ENCODE measurements around the gene C1orf56.
"Not testable (repeated sequence)": the region's sequence is repeated elsewhere in the genome, so short reads cannot be mapped to it uniquely, and the experiment has no call there.

Gene C1orf56

DNA sequence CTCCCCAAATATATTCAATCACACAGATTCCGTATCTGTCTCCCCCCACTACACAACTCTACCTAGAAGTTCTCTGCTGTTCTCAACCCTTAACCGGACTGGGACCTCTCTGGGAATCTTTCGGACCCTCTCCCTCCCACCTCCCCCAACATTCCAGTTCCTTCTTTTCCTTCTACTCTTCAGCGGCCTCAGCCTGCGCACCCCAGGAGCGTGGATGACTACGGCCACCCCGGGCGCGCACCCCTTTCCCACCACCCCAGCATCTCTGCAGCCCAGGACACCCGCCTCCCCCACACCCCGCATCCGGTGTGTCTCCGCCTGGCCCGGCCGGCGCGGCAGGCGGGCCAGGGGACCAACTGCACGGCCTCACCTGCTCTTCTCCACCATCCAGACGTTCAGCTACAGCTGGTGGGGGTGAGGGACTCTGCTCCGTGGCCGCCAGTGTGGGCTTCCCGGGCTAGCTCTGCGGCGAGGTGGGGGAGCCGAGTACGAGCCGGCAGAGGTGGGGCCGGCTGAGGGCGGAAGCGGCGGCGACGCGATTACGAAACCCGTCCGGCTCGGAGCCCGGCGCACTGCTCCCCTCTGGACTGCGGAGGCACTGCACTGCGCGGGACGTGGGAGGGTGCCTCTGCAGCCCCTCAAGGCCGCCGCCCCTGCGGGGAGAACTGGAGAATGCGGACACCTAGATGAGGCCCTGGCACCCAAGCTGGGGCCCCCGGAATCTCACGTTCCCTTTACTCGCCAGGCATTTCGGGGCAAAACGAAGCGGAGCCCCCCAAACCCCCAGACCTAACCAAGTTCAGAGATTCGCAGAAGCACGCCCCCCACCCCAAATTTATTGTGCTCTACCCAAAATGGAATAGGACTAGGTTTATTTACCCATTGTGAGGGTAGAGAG lies 11.8 kb downstream of the C1orf56 start, which contains the start of gene CDC42SE1:
TSS of gene CDC42SE1 (minus strand) at position 514 of the 898 bp plus-strand sequence. CDS start 3,892 bp downstream, outside the sequence.
- in situ Hi-C loops (cut with MboI; ENCODE audit: low sequenced_read_pairs): no loop called here

DNA sequence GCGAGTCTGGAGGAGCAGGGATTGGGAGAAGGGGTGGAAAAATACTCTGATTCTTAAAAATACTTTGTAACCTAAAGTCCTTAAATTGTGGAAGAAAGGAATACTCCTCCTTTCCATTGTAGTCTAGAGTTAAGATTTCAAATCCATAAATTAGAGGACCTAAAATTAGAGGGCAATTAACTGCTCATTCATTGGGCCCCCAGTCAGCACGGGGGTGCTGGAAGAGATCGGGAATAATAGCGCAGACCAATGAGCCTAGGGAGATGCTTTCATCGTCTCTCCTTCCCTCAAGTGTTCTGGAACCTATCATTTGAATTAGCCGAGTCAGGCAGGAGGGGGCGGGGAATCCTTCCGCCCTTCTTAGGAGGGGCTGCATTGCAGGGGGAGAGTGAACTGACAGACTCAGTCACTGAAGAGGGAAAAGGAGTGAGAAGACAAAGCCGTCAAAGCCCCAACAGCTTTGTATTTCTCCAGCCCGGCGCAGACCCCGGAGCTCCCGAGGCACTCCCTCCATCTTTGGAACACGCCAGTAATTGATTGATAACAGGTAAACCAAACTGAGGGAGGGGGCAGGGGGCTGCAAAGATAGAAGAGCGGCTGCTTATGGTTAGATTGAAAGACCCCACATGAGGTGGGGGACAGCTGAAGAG lies 12.6 kb downstream of the C1orf56 start, which contains the start of gene MLLT11:
TSS of gene MLLT11 (plus strand) at position 391 of the 650 bp plus-strand sequence. CDS start 6,828 bp downstream, outside the sequence.
- in situ Hi-C loops (cut with MboI; ENCODE audit: low sequenced_read_pairs): no loop called here

DNA sequence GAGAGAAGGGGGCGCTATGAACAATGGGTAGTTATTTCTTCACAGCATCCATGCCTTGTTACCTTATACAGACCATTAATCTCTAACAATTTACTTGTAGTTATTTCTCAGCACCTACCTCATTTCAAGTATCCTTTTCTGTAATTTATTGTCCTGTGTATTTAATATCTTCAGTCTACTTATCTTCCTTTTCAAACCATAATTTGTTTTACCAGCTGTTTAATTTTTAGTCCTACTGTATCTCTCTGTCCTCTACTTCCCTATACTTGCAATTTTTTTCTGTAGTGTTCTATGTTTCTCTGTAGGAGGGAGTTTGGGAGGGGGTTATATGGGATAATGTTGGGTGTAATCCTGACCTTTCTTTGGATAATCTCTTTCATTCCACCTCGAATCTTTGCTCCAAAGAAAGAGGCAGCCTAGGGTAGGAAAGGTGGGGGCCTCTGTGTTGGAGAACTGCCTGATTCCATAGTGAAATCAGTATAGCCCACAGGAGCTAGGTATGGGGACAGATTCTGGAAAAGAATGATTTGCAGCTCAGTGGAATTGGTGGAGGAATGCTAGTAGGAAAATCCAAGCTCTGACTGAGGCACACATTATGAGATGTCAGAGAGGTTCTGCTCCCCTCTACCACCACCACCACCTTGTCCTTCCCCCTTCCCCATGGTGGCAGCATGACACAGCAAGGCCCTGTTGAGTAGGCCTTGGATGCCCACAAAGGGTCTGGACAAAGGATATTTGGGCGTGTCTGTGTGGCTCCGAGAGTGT lies 13.3 kb downstream of the C1orf56 start:
- in situ Hi-C loops (cut with MboI; ENCODE audit: low sequenced_read_pairs): no loop called here

DNA sequence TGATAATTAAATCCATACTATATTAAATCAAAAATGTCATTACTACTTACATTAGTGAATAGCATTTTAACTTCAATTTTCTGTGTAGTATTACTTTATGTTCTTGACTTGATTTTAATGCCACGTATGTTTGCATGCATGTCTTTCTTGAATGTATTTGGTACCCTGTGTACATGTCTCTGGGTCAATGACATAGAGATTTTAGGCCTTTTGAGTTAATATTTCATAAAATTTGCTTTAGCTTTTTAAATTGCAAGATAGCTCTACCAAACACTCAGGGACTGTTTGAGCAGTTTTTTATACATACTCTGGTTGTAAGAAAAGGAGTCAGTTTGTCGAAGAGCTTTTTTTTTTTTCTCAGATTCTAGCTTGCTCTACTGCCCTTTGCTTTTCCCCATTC lies 14.2 kb downstream of the C1orf56 start:
- in situ Hi-C loops (cut with MboI; ENCODE audit: low sequenced_read_pairs): no loop called here

DNA sequence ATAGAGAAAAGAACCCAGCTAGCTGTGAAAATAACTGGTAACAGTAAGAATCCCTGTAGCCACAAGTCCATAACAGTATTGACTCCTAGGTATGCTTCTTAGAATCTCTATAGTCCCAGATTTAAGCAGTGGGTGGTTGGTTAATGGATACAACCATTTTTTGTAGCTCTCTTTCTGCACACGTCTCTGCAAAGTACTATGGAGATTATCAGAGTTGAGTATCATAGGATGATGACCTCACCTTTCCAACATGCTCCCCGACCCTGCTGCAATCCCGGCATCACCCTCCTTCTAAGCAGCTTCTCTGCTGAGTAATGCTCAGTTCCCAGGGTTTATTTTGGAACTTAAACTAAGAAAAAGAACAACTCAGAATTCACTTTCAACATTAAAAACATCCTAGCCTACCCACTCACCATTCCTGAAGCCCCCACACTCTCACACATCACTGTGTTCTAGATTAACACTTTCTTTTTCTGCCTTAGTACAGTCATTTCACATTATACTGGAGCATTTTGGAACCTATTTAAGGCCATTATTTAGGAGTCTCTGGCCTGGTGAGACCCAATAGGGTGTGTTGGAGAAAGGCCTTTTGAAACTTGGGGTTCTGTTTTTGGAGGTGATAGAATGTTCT lies 15.3 kb downstream of the C1orf56 start:
- in situ Hi-C loops (cut with MboI; ENCODE audit: low sequenced_read_pairs): no loop called here

DNA sequence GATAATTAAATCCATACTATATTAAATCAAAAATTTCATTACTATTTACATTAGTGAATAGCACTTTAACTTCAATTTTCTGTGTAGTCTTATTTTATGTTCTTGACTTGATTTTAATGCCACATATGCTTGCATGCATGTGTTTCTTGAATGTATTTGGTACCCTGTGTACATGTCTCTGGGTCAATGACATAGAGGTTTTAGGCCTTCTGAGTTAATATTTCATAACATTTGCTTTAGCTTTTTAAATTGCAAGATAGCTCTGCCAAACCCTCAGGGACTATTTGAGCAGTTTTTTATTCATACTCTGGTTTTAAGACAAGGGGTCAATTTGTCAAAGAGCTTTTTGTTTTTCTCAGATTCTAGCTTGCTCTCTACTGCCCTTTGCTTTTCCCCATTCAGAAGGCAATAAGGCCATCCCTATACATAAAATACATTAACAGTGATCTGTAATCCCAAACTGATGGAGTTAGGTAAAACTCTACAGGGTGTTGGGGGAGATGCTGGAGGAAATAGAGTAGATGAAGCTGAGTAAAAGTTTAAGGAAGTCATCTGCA lies 17.6 kb downstream of the C1orf56 start:
- in situ Hi-C loops (cut with MboI; ENCODE audit: low sequenced_read_pairs): no loop called here

DNA sequence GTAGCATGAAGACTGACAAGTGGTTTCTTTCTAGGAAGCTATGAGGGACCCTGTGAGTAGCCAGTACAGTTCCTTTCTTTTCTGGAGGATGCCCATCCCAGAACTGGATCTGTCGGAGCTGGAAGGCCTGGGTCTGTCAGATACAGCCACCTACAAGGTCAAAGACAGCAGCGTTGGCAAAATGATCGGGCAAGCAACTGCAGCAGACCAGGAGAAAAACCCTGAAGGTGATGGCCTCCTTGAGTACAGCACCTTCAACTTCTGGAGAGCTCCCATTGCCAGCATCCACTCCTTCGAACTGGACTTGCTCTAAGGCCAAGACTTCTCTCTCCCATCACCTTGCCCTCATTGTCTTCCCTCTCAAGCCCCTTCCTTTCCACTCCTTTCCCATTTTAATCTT lies 19.6 kb downstream of the C1orf56 start:
- in situ Hi-C loops (cut with MboI; ENCODE audit: low sequenced_read_pairs): no loop called here

DNA sequence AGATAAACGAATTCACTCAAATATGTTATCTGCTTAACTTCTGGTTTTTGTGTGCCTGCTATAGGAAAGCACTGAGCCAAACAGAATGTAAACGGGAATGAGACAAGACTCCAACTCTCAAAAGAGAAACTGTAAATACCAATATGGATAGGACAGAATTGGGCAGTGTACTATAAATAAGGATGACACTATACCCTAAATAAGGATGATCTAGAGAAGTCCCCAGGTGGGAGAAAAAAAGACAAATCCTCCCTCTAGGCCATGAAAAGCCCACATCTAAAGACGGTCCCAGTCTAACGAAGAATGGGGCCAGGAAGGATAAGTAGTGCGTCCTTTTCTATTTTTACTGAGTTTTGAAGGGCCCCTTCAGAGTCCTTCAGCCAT lies 21.5 kb downstream of the C1orf56 start:
- in situ Hi-C loops (cut with MboI; ENCODE audit: low sequenced_read_pairs): no loop called here

DNA sequence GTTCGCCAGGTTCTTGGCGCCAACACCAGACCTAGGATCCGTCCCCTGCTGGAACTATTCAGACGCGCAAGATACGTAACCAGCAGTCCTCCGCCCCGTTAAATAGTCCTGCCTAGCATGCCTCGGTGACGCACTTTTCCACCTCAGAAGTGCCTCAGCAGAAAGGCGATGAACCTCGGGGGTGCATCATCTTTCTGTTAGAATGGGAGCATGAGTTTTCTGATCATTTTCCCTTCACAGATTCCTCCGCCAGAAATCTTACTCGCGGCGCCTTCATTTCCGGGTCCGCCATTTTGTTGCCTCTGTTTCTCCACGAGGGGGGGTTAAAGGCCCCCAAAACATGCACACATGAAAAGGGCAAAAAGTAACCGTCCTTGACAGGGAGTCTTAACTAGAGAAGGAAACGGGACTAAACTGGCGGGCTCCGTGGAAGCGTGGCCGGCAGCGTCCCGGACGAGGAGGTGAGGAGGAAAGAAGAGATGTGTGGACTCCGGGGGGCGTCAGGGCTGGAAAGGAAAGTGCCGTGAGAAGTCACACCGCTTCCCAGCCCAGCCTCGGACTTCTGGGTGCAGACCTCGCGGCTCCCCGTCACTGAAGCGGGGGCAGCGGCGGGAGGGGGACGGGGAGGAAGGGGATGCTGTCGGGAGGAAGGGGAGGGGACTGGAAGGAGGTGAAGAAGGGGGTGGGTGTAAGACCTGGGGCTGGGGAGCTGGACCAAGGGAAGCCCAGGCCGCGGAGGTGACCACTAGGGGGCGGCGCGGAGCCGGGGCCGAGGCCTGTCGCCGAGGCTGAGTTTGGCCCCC lies 23.1 kb downstream of the C1orf56 start, which contains the start of gene GABPB2:
TSS of gene GABPB2 (plus strand) at position 288 of the 803 bp plus-strand sequence. CDS start 17,429 bp downstream, outside the sequence.
- in situ Hi-C loops (cut with MboI; ENCODE audit: low sequenced_read_pairs): no loop called here

DNA sequence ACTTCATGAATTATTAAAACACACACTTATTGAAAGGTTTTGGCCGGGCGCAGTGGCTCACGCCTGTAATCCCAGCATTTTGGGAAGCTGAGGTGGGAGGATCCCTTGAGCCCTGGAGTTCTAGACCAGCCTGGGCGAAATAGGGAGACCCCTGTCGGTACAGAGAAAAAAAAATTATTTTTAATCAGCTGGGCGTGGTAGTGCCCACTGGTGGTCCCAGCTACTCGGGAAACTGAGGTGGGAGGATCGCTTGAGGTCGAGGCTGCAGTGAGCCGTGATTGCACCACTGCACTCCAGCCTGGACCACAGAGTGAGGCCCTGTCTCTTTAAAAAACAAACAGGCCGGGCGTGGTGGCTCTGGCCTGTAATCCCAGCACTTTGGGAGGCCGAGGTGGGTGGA lies 24.7 kb downstream of the C1orf56 start:
- in situ Hi-C loops (cut with MboI; ENCODE audit: low sequenced_read_pairs): no loop called here

DNA sequence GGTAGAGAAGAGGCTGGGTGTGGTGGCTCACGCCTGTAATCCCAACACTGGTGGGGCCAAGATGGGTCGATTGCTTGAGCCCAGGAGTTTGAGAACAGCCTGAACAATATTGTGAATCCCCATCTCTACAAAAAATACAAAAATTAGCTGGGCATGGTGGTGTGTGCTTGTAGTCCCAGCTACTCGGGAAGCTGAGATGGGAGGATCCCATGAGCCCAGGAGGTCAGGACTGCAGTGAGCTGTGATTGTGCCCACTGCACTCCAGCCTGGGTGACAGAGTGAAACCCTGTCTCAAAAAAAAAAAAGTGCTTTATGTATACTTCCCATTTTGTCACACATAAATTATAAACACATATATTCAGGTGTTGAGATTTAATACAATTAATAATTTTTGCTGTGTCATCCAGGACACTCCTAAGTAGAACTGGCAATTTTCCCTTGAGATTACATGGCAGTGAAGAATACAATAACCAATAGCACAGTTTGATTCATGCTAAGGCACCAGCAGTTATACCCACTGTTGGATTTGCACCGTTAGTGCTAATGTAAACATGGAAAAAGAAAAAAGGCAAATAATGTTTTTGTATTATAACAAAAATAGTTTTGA lies 38.5 kb downstream of the C1orf56 start:
- in situ Hi-C loops (cut with MboI; ENCODE audit: low sequenced_read_pairs): no loop called here

DNA sequence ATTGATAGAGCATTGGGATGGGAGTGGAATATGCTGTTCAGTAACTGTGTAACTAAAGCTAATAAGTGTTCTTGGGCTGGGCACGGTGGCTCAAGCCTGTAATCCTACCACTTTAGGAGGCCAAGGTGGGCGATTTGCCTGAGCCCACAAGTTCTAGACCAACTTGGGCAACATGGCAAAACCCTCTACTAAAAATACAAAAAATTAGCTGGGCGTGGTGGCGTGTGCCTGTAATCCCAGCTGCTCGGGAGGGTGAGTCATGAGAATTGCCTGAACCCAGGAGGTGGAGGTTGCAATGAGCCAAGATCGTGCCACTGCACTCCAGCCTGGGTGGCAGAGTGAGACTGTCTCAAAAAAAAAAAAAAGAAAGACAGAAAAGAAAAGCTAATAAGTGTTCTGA lies 49.9 kb downstream of the C1orf56 start:
- in situ Hi-C loops (cut with MboI; ENCODE audit: low sequenced_read_pairs): not testable (repeated sequence)

DNA sequence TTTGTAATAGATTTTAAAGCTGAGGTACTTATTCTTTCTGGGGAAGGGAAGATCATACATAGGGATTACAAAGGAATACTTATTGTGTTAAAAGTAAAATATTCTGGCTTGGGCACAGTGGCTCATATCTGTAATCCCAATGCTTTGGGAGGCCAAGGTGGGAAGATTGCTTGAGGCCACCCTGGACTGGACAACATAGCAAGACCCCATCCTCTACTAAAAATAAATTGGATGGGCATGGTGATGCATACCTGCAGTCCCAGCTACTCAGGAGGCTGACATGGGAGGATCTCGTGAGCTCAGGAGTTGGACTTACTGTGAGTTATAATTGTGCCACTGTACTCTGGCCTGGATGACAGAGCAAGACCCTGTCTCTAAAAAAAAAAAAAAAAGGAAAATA lies 50.6 kb downstream of the C1orf56 start:
- in situ Hi-C loops (cut with MboI; ENCODE audit: low sequenced_read_pairs): no loop called here

All from HL-60/S4 (cell line).